ENCODE measurements around the gene SQSTM1.
A peak's percentile ranks its signal among the peaks of the same experiment; 100 is the strongest.

The SQSTM1 gene

GRCh38 chr5:179836225-179837019 is 15.7 kb downstream of the SQSTM1 start:
- no peak for TF ChIP-seq CTCF (conservative IDR thresholded peaks at IDR 0.05; ENCODE audit: control insufficient read depth, insufficient read depth, low read depth, low read length)
- DNase-seq (ENCODE audit: low read depth), result peak; percentile 56
- H3K4me3 ChIP-seq (ENCODE audit: control insufficient read depth, low read depth, low read length), result no peak overlapping the region

- DNase-seq (ENCODE audit: low read depth), result no peak
- no peak overlapping the region for H3K4me3 ChIP-seq (ENCODE audit: control insufficient read depth, low read depth, low read length)
- no peak for TF ChIP-seq CTCF (conservative IDR thresholded peaks at IDR 0.05; ENCODE audit: control insufficient read depth, insufficient read depth, low read depth, low read length)
Measured at GRCh38 chr5:179837076-179838011, 16.6 kb downstream of the SQSTM1 start.

- DNase-seq (ENCODE audit: low read depth), result no peak
- H3K4me3 ChIP-seq (ENCODE audit: control insufficient read depth, low read depth, low read length), result no peak overlapping the region
- TF ChIP-seq CTCF (conservative IDR thresholded peaks at IDR 0.05; ENCODE audit: control insufficient read depth, insufficient read depth, low read depth, low read length), result no peak
Measured at GRCh38 chr5:179839328-179840256, 18.9 kb downstream of the SQSTM1 start.

GRCh38 chr5:179840321-179840720 is 19.6 kb downstream of the SQSTM1 start:
- H3K4me3 ChIP-seq (ENCODE audit: control insufficient read depth, low read depth, low read length), result no peak overlapping the region
- TF ChIP-seq CTCF (conservative IDR thresholded peaks at IDR 0.05; ENCODE audit: control insufficient read depth, insufficient read depth, low read depth, low read length), result no peak
- no peak for DNase-seq (ENCODE audit: low read depth)

DNA sequence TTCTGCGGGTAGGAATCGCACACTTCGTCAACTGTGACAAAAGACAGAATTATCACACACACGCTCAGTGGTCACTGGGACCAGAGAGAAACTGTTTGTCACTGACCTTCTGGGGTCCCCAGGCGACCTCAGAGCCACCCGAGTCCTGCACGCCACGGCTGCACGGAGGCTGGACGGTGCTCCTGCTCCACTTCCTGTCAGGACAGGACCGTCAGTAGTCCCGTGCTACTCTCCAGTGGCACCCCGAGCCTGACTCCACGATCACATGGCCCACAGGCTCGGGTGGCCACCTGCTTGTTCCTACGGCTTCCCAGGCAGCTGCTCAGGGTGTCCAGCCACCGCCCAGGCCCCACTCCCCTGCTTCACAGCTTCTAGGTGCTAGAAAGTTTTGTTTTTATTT is 20.1 kb downstream of the SQSTM1 start:
- no peak overlapping the region for H3K4me3 ChIP-seq (ENCODE audit: control insufficient read depth, low read depth, low read length)
- TF ChIP-seq CTCF (conservative IDR thresholded peaks at IDR 0.05; ENCODE audit: control insufficient read depth, insufficient read depth, low read depth, low read length), result no peak
- no peak for DNase-seq (ENCODE audit: low read depth)

GRCh38 chr5:179841621-179842020 is 20.9 kb downstream of the SQSTM1 start:
- TF ChIP-seq CTCF (conservative IDR thresholded peaks at IDR 0.05; ENCODE audit: control insufficient read depth, insufficient read depth, low read depth, low read length), result no peak
- no peak overlapping the region for H3K4me3 ChIP-seq (ENCODE audit: control insufficient read depth, low read depth, low read length)
- no peak for DNase-seq (ENCODE audit: low read depth)
